Erythroblast (primary cell): ENCODE results near the gene KIF4B.
"Not testable (repeated sequence)": the region's sequence is repeated elsewhere in the genome, so short reads cannot be mapped to it uniquely, and the experiment has no call there.

Experiments used
- DNase-seq, 2 experiments: peaks; one replicate each; lab custom pipeline; 2025; lab: John Stamatoyannopoulos, UW
- GATA1 ChIP-seq: IDR thresholded peaks from 2 replicates; pipeline ENCODE4 v1.6.1; 2011; ENCODE audit warnings: low read depth, mild to moderate bottlenecking, control low read depth, low read length, moderate library complexity
- POLR2A ChIP-seq: IDR thresholded peaks from 2 replicates; pipeline ENCODE4 v1.6.1; 2011; ENCODE audit warnings: mild to moderate bottlenecking, low read length

The KIF4B gene

GRCh38 chr5:154989626-154990025 lies 23.9 kb upstream of the KIF4B start:
- no peak for DNase-seq
- no peak for TF ChIP-seq GATA1
- no peak for TF ChIP-seq POLR2A

- DNase-seq = no peak
- TF ChIP-seq GATA1 (no peak), POLR2A (no peak)
These were observed 20.1 kb upstream of the KIF4B start for GRCh38 chr5:154993461-154993860.

GRCh38 chr5:154995679-154996078 lies 17.9 kb upstream of the KIF4B start:
- no peak for TF ChIP-seq POLR2A
- no peak for TF ChIP-seq GATA1
- DNase-seq = no peak

- TF ChIP-seq GATA1 = no peak
- TF ChIP-seq POLR2A = no peak
- peak in 1 of 2 experiments; percentile 34 for DNase-seq
These were observed 15.8 kb upstream of the KIF4B start for GRCh38 chr5:154997746-154998145.

GRCh38 chr5:154999865-155000264 lies 13.7 kb upstream of the KIF4B start:
- DNase-seq = no peak
- no peak for TF ChIP-seq POLR2A
- no peak for TF ChIP-seq GATA1

- TF ChIP-seq POLR2A (no peak), GATA1 (no peak)
- DNase-seq = no peak
These were observed 12.0 kb upstream of the KIF4B start for GRCh38 chr5:155001523-155001922.

GRCh38 chr5:155002722-155003121 lies 10.8 kb upstream of the KIF4B start:
- DNase-seq = not testable (repeated sequence)

- peak; percentile 54 to 65 for DNase-seq
These were observed 9.3 kb upstream of the KIF4B start for GRCh38 chr5:155004138-155004744.

GRCh38 chr5:155006265-155006664 lies 7.3 kb upstream of the KIF4B start:
- DNase-seq = not testable (repeated sequence)

More at GRCh38 chr5:155004138-155004744, 9.3 kb upstream of the KIF4B start:
- no peak for TF ChIP-seq GATA1
- no peak for TF ChIP-seq POLR2A

- TF ChIP-seq GATA1 (no peak), POLR2A (no peak)
- no peak for DNase-seq
These were observed 4.9 kb upstream of the KIF4B start for GRCh38 chr5:155008669-155009068.

- TF ChIP-seq POLR2A (no peak), GATA1 (no peak)
- DNase-seq = no peak
These were observed 2.7 kb upstream of the KIF4B start for GRCh38 chr5:155010881-155011280.

- TF ChIP-seq POLR2A (no peak), GATA1 (no peak)
- DNase-seq = peak; percentile 12 to 61
These were observed 1.7 kb downstream of the KIF4B start for GRCh38 chr5:155015239-155015638.

GRCh38 chr5:155017610-155018009 lies 4.1 kb downstream of the KIF4B start:
- TF ChIP-seq POLR2A = no peak
- TF ChIP-seq GATA1 = no peak

GRCh38 chr5:155019601-155020226 lies 6.2 kb downstream of the KIF4B start:
- no peak for DNase-seq
- TF ChIP-seq GATA1 = no peak
- TF ChIP-seq POLR2A = no peak

More at GRCh38 chr5:155017610-155018009, 4.1 kb downstream of the KIF4B start:
- DNase-seq = peak in 1 of 2 experiments; percentile 29

GRCh38 chr5:155021842-155022241 lies 8.3 kb downstream of the KIF4B start:
- no peak for DNase-seq
- TF ChIP-seq GATA1 = no peak
- TF ChIP-seq POLR2A = no peak

GRCh38 chr5:155023320-155023719 lies 9.8 kb downstream of the KIF4B start:
- TF ChIP-seq POLR2A (no peak), GATA1 (no peak)
- no peak for DNase-seq
